Thoracic aorta (tissue), 2 donors: ENCODE data around the gene DCAF4L1. TPM values are rescaled to one million over a fixed set of nuclear protein-coding genes. Genes with fewer than 3 reads are reported as not detected.

Experiments
- ATAC-seq: fragments of 150-250 bp; one replicate; pipeline ENCODE4 v1.8.0; 2017; ENCODE audit warnings: low read depth; ENCODE audit not compliant: insufficient number of reproducible peaks, low FRiP score
- DNase-seq: peaks from one replicate; pipeline ENCODE4 v3.0.0-alpha.2; 2020; ENCODE audit warnings: low spot score
- H3K27ac ChIP-seq, 2 donors: fragments of 200-600 bp; sonication (generic); 1 replicate in 1 of 2; 2 replicates in 1 of 2; pipeline ENCODE4 v1.5.1; 2016; ENCODE audit warnings: mild to moderate bottlenecking in 2 of 2, moderate library complexity in 2 of 2
- H3K27me3 ChIP-seq: fragments of 200-600 bp; sonication (generic); replicated peaks from 2 replicates; pipeline ENCODE4 v1.6.0; 2016; ENCODE audit warnings: mild to moderate bottlenecking; ENCODE audit not compliant: insufficient read depth
- H3K36me3 ChIP-seq: fragments of 200-600 bp; sonication (generic); one replicate; pipeline ENCODE4 v1.5.1; 2016
- H3K4me1 ChIP-seq, 2 donors: fragments of 200-600 bp; sonication (generic); 1 replicate in 1 of 2; 2 replicates in 1 of 2; pipeline versions ENCODE4 v1.5.1 to v1.6.0; 2016; ENCODE audit warnings: low read depth in 2 of 2, mild to moderate bottlenecking in 1 of 2; ENCODE audit not compliant: control insufficient read depth in 1 of 2
- H3K4me3 ChIP-seq: fragments of 200-600 bp; sonication (generic); 2 replicates; pipeline ENCODE4 v1.5.1; 2016; ENCODE audit warnings: mild to moderate bottlenecking
- H3K9me3 ChIP-seq: fragments of 200-600 bp; sonication (generic); 2 replicates; pipeline ENCODE4 v1.5.1; 2016
- total RNA-seq, 2 donors: library from RNA; depleted of rRNA; stranded (reverse); fragments of >200 nt; gene quantifications; one replicate each; pipeline versions ENCODE4 v1.1.0 to v1.2.3, GENCODE V29; 2016
- TF ChIP-seq, protein P1 (sequence below): fragments of 200-600 bp; sonication (generic); IDR thresholded peaks from one replicate; pipeline ENCODE4 v1.5.1; 2019; ENCODE audit warnings: antibody characterized with exemption

The DCAF4L1 gene
- total RNA-seq, 2 donors from 2014 or later = 0.14 TPM; not detected in 1

DNA sequence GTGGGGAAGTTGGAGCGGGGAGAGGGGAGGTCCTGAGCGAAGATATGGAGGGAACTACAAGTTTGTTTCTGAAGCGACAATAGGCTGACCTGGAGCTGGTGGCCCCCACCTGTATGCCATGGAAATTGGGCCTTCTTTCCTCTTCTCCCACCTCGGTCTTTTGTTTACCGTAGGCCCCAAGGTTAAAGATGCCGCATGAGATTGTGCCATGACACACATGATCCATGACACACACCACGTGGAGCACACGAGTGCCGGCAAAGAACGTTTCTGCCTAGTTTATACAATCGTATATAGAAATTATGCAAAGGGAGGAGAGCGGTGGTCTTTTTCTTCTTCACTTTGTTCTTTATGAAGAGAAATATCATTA lies 45.9 kb upstream of the DCAF4L1 start:
- Histone ChIP-seq H3K4me1 (peaks cover 12 to 21% of the 10 kb centered on the region in 2 donors), H3K27ac (peak overlapping the region; percentile 40 to 44), H3K9me3 (no peaks in the 10 kb centered on the region), H3K36me3 (peaks cover 4% of the 10 kb centered on the region), H3K4me3 (peak overlapping the region; percentile 82), H3K27me3 (no peaks in the 10 kb centered on the region)
- DNase-seq = no peak
- TF ChIP-seq, protein P1, sequence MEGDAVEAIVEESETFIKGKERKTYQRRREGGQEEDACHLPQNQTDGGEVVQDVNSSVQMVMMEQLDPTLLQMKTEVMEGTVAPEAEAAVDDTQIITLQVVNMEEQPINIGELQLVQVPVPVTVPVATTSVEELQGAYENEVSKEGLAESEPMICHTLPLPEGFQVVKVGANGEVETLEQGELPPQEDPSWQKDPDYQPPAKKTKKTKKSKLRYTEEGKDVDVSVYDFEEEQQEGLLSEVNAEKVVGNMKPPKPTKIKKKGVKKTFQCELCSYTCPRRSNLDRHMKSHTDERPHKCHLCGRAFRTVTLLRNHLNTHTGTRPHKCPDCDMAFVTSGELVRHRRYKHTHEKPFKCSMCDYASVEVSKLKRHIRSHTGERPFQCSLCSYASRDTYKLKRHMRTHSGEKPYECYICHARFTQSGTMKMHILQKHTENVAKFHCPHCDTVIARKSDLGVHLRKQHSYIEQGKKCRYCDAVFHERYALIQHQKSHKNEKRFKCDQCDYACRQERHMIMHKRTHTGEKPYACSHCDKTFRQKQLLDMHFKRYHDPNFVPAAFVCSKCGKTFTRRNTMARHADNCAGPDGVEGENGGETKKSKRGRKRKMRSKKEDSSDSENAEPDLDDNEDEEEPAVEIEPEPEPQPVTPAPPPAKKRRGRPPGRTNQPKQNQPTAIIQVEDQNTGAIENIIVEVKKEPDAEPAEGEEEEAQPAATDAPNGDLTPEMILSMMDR = no peak
- no peak for ATAC-seq

DNA sequence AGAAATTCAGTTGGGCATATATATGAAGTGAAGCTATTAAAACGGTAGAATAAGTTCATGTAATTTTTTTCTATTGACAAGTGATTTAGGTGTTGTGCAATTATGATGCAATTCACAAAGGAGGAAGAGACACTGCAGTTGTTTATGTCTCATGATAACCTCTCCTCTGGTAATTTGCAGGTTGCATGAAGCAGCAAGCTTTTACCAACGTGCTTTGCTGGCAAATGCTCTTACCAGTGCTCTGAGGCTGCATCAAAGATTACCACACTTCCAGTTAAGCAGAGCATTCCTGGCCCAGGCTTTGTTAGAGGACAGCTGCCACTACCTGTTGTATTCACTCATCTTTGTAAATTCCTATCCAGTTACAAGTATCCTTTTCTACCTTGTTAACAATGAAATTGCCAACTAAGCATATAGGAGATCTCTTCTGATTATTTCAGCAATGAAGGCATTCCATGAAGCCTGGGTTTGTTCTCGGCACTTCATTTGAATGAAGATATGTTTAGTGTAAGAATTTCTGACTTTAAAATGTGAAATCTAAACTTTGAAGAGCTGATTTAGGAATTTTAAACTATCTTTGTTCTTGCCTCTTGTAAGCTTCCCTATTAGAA lies 42.4 kb upstream of the DCAF4L1 start:
- DNase-seq (no peak), ATAC-seq (no peak)
- H3K27me3 ChIP-seq = no peaks in the 10 kb centered on the region
- H3K9me3 ChIP-seq = no peaks in the 10 kb centered on the region
- no peak overlapping the region for H3K27ac ChIP-seq
- H3K36me3 ChIP-seq = peaks cover 4% of the 10 kb centered on the region
- TF ChIP-seq, protein P1 = no peak
- H3K4me3 ChIP-seq = no peak overlapping the region
- H3K4me1 ChIP-seq = peaks cover 12 to 21% of the 10 kb centered on the region in 2 donors

DNA sequence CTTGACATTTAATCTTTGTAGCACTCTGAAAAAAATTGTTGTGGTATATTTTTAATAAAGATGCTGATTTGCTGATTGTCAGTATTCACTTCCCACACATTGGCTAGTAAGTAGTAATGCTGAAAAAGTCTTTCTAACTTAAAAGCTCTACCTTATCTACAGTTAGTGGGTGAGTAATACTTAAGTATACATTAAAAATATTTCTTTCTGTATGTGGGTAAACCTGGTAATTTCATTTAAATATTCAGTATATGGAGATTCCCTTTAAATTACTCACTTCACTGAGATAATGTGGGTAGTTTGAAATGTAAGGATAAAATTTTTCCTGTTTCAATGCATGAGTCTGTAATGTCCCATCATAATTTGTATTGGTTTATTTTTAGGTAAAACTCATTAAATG lies 40.7 kb upstream of the DCAF4L1 start:
- H3K9me3 ChIP-seq = no peaks in the 10 kb centered on the region
- peaks cover 12 to 19% of the 10 kb centered on the region in 2 donors for H3K4me1 ChIP-seq
- no peaks in the 10 kb centered on the region for H3K27me3 ChIP-seq
- no peak overlapping the region for H3K27ac ChIP-seq
- no peak for ATAC-seq
- H3K4me3 ChIP-seq = no peak overlapping the region
- TF ChIP-seq, protein P1 = no peak
- H3K36me3 ChIP-seq = peaks cover 10% of the 10 kb centered on the region
- no peak for DNase-seq

DNA sequence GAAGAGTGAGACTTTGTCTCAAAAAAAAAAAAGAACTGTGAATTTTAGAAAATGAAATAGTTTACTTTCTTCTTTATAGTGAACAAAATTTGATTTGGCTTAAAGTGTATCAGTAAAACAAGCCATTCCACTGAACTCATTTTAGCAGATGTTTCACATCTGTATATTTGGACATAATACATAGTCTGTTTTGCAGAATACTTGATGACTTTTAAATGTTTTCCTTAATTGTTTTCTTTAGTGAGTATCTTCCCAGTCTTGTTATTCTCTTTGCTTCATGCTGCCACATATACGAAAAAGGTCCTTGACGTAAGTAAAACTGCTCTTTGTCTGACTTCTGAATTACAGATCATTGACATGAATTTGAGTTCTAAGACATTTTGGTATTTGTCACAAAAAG lies 38.0 kb upstream of the DCAF4L1 start:
- Histone ChIP-seq H3K9me3 (no peaks in the 10 kb centered on the region), H3K36me3 (peaks cover 10% of the 10 kb centered on the region), H3K27me3 (no peaks in the 10 kb centered on the region), H3K4me1 (no peaks in the 10 kb centered on the region), H3K4me3 (no peak overlapping the region), H3K27ac (no peak overlapping the region)
- DNase-seq (no peak), ATAC-seq (no peak)
- TF ChIP-seq, protein P1 = no peak

DNA sequence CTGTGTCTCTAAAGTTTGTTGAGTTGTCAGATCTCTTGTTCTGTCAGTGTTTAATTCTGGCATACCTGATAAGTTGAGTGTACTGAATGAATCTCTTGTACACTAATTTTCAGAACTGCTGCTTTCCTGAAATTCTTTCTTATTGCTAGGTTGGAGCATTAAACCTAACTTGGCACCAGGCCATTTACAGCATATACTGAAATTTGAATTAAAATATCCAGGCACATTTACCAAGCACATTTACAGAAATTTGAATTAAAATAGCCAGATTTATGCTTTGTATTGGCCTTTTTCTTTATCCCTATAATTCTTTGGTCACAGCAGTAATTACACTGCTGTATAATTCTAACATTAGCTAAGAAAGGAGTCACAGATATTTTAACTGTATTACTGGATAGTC lies 37.5 kb upstream of the DCAF4L1 start:
- H3K27me3 ChIP-seq = no peaks in the 10 kb centered on the region
- no peak overlapping the region for H3K27ac ChIP-seq
- TF ChIP-seq, protein P1 = no peak
- no peak for DNase-seq
- no peak for ATAC-seq
- H3K36me3 ChIP-seq = peaks cover 8% of the 10 kb centered on the region
- no peaks in the 10 kb centered on the region for H3K4me1 ChIP-seq
- H3K9me3 ChIP-seq = no peaks in the 10 kb centered on the region
- H3K4me3 ChIP-seq = no peak overlapping the region
